Esophagus muscularis mucosa (tissue), 3 donors: ENCODE measurements around the gene MYH10.

Source experiments
- POLR2AphosphoS5 ChIP-seq, 2 donors: sonication (generic); formaldehyde crosslinking; IDR thresholded peaks; one replicate each; pipeline ENCODE4 v1.6.1; 2017; ENCODE audit warnings: antibody characterized with exemption in 2 of 2
- TF ChIP-seq, protein P1 (sequence below), 3 experiments: fragments of 200-600 bp in 2 of 3; fragments of 450-650 bp in 1 of 3; sonication (generic) in 2 of 3; IDR thresholded peaks; one replicate each; pipeline ENCODE4 v1.5.1; 2017 to 2019; ENCODE audit warnings: antibody characterized with exemption in 3 of 3, mild to moderate bottlenecking in 2 of 3, moderate library complexity in 1 of 3

DNA sequence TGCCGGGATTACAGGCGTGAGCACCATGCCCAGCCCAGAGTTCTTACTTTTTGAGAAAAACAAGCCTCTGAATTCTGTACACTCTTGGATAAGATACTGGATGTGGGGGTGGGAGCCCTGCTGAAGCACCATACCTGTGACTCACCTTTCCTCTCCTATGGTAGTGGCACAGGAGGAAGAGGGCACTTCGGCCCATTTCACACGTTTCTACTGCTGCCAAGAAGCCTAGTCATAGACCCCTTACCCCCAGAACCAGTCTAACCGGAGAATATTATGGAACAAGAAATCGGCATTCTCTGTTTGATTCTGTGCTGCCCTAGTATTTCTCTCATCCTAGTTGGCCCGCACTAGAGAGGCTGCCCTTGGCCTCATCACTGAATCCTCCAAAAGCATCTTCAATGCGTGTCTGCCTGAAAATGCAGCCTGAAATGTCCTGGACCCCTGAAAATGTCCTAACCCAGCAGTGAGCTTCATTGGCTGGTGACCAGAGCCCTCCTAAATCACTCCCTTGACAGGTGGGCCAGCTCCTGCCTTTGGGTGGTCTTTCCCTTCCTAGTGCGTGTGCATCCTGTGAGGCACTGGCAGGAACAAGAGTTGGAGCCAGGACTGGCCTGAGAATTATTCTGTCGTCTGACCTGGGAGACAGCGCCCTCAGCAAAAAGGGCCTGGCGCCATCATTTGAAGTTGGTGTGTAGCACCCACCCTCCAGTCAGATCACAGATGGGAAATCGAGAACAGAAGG is 156.9 kb downstream of the MYH10 start:
- TF ChIP-seq POLR2AphosphoS5 (IDR thresholded peaks at IDR 0.05) = no peak
- TF ChIP-seq, protein P1, sequence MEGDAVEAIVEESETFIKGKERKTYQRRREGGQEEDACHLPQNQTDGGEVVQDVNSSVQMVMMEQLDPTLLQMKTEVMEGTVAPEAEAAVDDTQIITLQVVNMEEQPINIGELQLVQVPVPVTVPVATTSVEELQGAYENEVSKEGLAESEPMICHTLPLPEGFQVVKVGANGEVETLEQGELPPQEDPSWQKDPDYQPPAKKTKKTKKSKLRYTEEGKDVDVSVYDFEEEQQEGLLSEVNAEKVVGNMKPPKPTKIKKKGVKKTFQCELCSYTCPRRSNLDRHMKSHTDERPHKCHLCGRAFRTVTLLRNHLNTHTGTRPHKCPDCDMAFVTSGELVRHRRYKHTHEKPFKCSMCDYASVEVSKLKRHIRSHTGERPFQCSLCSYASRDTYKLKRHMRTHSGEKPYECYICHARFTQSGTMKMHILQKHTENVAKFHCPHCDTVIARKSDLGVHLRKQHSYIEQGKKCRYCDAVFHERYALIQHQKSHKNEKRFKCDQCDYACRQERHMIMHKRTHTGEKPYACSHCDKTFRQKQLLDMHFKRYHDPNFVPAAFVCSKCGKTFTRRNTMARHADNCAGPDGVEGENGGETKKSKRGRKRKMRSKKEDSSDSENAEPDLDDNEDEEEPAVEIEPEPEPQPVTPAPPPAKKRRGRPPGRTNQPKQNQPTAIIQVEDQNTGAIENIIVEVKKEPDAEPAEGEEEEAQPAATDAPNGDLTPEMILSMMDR (IDR thresholded peaks at IDR 0.05) = no peak
